Activated CD4-positive, alpha-beta T cell treated with anti-CD3 and anti-CD28 coated beads, Interleukin-2, amount 10 ng/mL, durations not matched to agents 7 days and 5 days (primary cell): ENCODE measurements around the gene KAT14. TPM values are rescaled to one million over a fixed set of nuclear protein-coding genes. Genes with fewer than 3 reads are reported as not detected.
"Not testable (repeated sequence)": the region's sequence is repeated elsewhere in the genome, so short reads cannot be mapped to it uniquely, and the experiment has no call there.

Source experiments
- CTCF ChIA-PET: fragments of 350-600 bp; sonication (Branson Sonifier 250); formaldehyde crosslinking; loops from one replicate; lab custom pipeline; 2021; ENCODE audit warnings: antibody characterized with exemption; lab: Charles Lee
- POLR2A ChIA-PET: fragments of 350-600 bp; sonication (Branson Sonifier 250); formaldehyde crosslinking; loops from one replicate; lab custom pipeline; 2021; ENCODE audit warnings: antibody characterized with exemption; lab: Charles Lee
- DNase-seq: peaks from one replicate; pipeline ENCODE4 v3.0.0-alpha.2; 2020
- H3K27ac Mint-ChIP-seq: one replicate; pipeline ENCODE4 v1.8.0; 2021; ENCODE audit warnings: mild to moderate bottlenecking, moderate library complexity, mixed read lengths
- H3K27me3 Mint-ChIP-seq: one replicate; pipeline ENCODE4 v1.8.0; 2021; ENCODE audit warnings: mixed read lengths
- H3K36me3 Mint-ChIP-seq: one replicate; pipeline ENCODE4 v1.8.0; 2021; ENCODE audit warnings: low read depth, mixed read lengths
- H3K4me1 Mint-ChIP-seq: one replicate; pipeline ENCODE4 v1.8.0; 2021; ENCODE audit warnings: mixed read lengths
- H3K4me3 Mint-ChIP-seq: one replicate; pipeline ENCODE4 v1.8.0; 2021; ENCODE audit warnings: mild to moderate bottlenecking, moderate library complexity, mixed read lengths
- H3K9me3 Mint-ChIP-seq: one replicate; pipeline ENCODE4 v1.8.0; 2021; ENCODE audit warnings: mixed read lengths
- total RNA-seq, 2 experiments: library from RNA; stranded (reverse); gene quantifications; one replicate each; pipeline ENCODE4 v1.2.3, GENCODE V29; 2021

Gene KAT14, protein sequence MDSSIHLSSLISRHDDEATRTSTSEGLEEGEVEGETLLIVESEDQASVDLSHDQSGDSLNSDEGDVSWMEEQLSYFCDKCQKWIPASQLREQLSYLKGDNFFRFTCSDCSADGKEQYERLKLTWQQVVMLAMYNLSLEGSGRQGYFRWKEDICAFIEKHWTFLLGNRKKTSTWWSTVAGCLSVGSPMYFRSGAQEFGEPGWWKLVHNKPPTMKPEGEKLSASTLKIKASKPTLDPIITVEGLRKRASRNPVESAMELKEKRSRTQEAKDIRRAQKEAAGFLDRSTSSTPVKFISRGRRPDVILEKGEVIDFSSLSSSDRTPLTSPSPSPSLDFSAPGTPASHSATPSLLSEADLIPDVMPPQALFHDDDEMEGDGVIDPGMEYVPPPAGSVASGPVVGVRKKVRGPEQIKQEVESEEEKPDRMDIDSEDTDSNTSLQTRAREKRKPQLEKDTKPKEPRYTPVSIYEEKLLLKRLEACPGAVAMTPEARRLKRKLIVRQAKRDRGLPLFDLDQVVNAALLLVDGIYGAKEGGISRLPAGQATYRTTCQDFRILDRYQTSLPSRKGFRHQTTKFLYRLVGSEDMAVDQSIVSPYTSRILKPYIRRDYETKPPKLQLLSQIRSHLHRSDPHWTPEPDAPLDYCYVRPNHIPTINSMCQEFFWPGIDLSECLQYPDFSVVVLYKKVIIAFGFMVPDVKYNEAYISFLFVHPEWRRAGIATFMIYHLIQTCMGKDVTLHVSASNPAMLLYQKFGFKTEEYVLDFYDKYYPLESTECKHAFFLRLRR
- 10 to 100 TPM; 19.3 to 20.2 TPM for total RNA-seq

DNA sequence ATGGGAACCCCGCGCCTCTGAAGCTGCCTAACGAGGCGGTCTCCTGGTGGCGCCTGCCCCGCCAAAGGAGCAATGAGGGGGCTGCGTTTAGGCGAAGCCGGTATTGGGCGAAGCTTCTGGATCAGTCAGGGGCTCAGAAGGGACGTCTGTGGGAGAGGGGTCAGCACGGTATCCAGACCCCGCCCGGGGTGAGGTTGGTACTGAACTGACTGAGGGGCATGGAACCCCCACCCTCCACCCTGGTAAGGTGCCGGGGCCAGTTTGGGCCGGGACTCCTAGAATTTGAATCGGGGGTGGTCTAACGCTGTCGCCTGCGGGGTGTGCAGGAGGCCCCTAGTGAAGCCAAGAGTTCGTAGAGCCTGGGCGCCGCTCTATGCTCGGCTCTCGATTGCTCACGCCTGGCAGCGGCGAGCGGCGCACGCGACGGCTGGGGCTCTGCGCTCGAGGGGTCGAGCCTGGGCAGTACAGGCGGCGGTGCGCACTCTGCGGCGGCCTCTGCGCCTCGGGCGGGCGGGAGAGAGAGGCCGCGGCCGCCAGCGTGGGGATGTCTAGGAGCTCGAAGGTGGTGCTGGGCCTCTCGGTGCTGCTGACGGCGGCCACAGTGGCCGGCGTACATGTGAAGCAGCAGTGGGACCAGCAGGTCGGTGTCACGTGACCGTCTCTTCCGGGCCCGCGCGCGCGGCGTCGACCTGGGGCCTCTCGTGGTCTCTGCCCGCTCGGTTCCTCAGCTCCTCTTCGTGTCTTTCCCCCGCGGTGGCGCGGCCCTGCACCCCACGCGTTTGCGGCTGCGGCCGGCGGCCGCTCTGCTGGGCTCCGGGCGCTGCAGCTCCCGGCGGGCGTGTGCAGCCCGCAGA, at the start of gene KAT14, which contains the start of gene PET117:
Gene KAT14 (plus strand): TSS at position 452 of the 854 bp plus-strand sequence. CDS start 4,798 bp downstream, outside the sequence.
Gene PET117 (plus strand): TSS at position 452 of the 854 bp plus-strand sequence. CDS start 93 bp downstream, at position 545.
- ChIA-PET CTCF (interaction anchor here (0.7 to 1.1 kb wide), 3 partner anchors 14 to 1411 kb away, joined by 3 read pairs; no protein-coding TSS in a partner anchor), POLR2A (no interaction called here)

DNA sequence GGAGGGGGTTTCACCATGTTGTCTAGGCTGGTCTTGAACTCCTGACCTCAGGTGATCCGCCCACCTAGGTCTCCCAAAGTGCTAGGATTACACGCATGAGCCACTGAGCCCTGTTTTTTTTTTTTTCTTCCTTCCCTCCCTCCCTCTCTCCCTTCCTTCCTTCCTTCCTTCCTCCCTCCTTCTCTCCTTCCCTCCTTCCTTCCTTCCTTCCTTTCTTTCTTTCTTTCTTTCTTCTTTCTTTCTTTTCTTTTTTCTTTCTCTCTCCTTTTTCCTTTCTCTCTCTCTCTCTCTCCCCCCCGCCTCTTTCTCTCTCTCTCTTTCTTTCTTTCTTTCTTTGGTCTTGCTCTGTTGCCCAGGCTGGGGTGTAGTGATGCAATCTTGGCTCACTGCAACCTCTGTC, 49.4 kb upstream of the KAT14 start:
- H3K27me3 Mint-ChIP-seq, DNase-seq, CTCF ChIA-PET, H3K4me1 Mint-ChIP-seq, H3K9me3 Mint-ChIP-seq, H3K4me3 Mint-ChIP-seq, POLR2A ChIA-PET, H3K36me3 Mint-ChIP-seq, H3K27ac Mint-ChIP-seq: not testable (repeated sequence)

More for the DNA sequence above, at the start of gene KAT14, which contains the start of gene PET117:
- Mint-ChIP-seq H3K36me3 (peaks cover 14% of the 10 kb centered on the region), H3K4me3 (peak within 1 kb of the TSS; percentile 84), H3K27ac (peak within 1 kb of the TSS; percentile 93), H3K27me3 (peaks cover 4% of the 10 kb centered on the region), H3K9me3 (no peaks in the 10 kb centered on the region), H3K4me1 (peaks cover 33% of the 10 kb centered on the region)
- peak; percentile 88 for DNase-seq

DNA sequence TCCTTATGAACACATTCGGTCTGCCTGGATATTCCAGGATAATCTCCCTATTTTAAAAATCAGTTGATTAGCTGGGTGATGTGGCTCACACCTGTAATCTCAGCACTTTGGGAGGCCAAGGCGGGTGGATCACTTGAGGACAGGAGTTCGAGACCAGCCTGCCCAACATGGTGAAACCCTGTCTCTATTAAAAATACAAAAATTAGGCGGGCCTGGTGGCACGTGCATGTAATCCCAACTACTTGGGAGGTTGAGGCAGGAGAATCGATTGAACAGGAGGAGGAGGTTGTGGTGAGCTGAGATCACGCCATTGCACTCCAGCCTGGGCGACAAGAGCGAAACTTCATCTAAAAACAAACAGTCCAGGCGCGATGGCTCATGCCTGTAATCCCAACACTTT, 48.8 kb upstream of the KAT14 start:
- H3K36me3 Mint-ChIP-seq, CTCF ChIA-PET, H3K27me3 Mint-ChIP-seq, H3K4me3 Mint-ChIP-seq, POLR2A ChIA-PET, H3K27ac Mint-ChIP-seq, H3K4me1 Mint-ChIP-seq, DNase-seq, H3K9me3 Mint-ChIP-seq: not testable (repeated sequence)

DNA sequence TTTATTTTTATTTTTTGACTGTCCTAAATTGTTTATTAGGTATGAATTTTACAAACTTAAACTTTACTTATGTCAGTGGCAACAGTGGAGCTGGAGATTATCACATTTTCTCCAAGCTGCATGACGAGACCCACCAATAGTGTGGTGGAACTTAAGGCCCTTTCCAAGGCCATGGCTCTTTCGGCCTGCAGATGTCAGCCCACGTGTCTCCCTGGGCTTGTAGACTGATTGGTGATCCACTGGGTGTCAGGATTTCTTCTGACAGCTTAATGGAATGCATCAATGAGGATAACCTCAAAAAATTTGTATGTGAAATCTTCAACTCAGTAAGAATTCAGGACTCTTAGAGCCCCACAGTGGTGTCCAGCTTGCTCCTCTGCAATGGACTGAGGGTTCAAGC, 47.6 kb upstream of the KAT14 start:
- Mint-ChIP-seq H3K27me3 (no peaks in the 10 kb centered on the region), H3K9me3 (no peaks in the 10 kb centered on the region), H3K27ac (no peak overlapping the region), H3K4me3 (no peak overlapping the region), H3K4me1 (no peaks in the 10 kb centered on the region), H3K36me3 (no peaks in the 10 kb centered on the region)
- no peak for DNase-seq
- CTCF ChIA-PET, result interaction anchor here (1.3 kb wide), 1 partner anchor 25 kb away, joined by 3 read pairs; no protein-coding TSS in a partner anchor
- POLR2A ChIA-PET, result no interaction called here

DNA sequence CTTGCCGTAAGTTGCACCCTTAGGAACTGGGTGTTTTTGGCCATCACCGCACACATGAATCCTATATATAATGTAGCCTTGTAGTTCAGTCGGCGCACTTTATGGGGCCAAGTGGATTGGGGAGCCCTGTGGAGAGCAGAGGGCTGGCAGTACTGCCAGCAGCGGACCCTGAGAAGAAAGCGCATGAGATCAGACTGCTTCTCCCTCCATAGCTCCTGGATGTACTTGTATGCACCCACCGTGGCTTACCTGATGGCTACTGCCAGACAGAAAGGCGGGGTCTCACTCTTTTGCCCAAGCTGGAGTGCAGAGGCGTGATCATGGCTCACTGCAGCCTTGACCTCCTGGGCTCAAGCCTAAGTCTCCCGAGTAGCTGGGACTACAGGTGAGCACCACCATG, 47.2 kb upstream of the KAT14 start:
- no peaks in the 10 kb centered on the region for H3K9me3 Mint-ChIP-seq
- ChIA-PET POLR2A (no interaction called here), CTCF (interaction anchor here (1.3 kb wide), 1 partner anchor 24 kb away, joined by 3 read pairs; no protein-coding TSS in a partner anchor)
- no peak for DNase-seq
- no peak overlapping the region for H3K4me3 Mint-ChIP-seq
- no peaks in the 10 kb centered on the region for H3K36me3 Mint-ChIP-seq
- H3K27ac Mint-ChIP-seq, result no peak overlapping the region
- no peaks in the 10 kb centered on the region for H3K27me3 Mint-ChIP-seq
- no peaks in the 10 kb centered on the region for H3K4me1 Mint-ChIP-seq

DNA sequence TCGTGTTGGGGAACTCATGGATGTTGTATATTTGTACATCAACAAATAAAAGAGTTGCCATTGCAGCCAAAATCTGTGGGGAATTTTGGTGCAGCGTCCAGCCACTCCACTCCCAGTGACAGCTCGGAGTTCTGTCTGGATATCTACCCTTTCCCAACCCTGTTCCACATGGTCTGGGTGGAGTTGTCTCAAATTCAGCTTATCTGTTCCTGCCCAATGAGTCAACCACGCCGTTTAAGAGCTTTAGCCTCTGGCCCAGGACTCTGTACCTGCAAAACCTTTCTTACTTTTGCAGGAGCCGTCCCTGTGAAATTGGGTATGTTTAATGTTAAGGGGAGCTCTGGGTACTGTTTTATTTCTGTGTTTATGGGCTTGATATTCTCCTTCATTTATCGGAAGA, 46.0 kb upstream of the KAT14 start:
- ChIA-PET CTCF (interaction anchor here (0.6 kb wide), 1 partner anchor 498 kb away, joined by 4 read pairs; no protein-coding TSS in a partner anchor), POLR2A (no interaction called here)
- Mint-ChIP-seq H3K27me3 (no peaks in the 10 kb centered on the region), H3K4me1 (no peaks in the 10 kb centered on the region), H3K4me3 (no peak overlapping the region), H3K27ac (no peak overlapping the region), H3K9me3 (no peaks in the 10 kb centered on the region), H3K36me3 (no peaks in the 10 kb centered on the region)
- no peak for DNase-seq

DNA sequence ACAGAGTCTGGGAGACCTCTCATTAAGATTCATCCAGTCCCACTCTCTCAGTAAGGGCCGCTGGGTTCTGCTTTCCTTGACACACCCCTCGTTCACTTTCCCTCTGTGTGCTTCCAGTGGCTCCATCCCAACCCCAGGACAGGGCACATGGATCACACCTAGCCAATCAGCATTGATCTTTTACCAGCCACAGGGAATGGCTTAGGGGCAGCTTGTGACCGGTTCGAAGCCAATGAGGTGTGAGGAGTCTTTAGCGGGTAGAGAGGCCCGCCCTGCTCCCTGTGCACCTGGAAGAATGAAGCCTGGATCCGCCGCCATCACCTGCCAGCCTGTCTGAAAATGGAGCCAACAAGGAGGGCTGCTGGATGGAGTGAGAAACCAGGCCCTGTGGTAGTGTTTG, 44.8 kb upstream of the KAT14 start:
- no peak for DNase-seq
- H3K27ac Mint-ChIP-seq, result no peak overlapping the region
- no peaks in the 10 kb centered on the region for H3K36me3 Mint-ChIP-seq
- H3K9me3 Mint-ChIP-seq, result no peaks in the 10 kb centered on the region
- H3K27me3 Mint-ChIP-seq, result no peaks in the 10 kb centered on the region
- ChIA-PET CTCF (no interaction called here), POLR2A (no interaction called here)
- no peak overlapping the region for H3K4me3 Mint-ChIP-seq
- H3K4me1 Mint-ChIP-seq, result no peaks in the 10 kb centered on the region

DNA sequence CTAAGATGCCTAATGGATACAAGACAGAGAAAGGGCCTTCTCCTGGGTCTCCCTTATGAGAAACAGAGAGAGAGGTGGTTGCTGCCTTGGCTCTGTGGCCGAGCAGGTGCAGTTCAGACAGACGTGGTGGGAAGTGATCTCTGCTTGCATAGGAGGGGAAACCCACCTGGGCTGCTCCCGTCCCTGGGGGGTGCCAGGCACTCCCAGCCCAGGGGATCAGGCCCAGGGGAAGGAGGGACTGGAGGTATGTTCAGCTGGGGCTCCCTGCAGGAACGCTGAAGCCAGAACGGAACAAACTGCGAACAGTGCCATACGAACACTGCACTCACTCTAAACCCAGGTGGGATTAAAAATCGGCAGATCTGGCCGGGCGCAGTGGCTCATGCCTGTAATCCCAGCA, 44.3 kb upstream of the KAT14 start:
- H3K9me3 Mint-ChIP-seq, result no peaks in the 10 kb centered on the region
- CTCF ChIA-PET, result no interaction called here
- DNase-seq, result no peak

DNA sequence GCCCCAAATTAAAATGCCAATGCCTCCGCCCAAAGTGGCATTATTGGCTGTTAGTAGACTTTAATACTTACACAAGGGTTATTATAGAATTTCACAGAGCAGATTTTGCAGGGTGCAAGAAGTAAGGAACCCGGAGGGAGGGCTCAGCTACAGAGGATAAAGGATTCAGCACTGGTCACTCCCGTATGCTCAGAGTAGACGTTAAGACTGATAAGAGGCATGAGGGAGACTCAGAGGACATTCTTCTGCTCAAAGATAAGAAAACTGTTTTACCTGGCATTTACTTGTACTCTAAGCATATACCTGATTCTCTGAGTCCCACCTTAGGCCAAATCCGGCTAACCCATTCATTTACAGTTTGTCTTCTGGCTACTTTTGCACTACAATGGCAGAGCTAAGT, 43.5 kb upstream of the KAT14 start:
- no peak for DNase-seq
- H3K9me3 Mint-ChIP-seq, result no peaks in the 10 kb centered on the region
- ChIA-PET POLR2A (no interaction called here), CTCF (no interaction called here)
- no peak overlapping the region for H3K27ac Mint-ChIP-seq
- no peaks in the 10 kb centered on the region for H3K27me3 Mint-ChIP-seq
- H3K36me3 Mint-ChIP-seq, result no peaks in the 10 kb centered on the region
- H3K4me1 Mint-ChIP-seq, result no peaks in the 10 kb centered on the region
- H3K4me3 Mint-ChIP-seq, result no peak overlapping the region

More for the DNA sequence above, 44.3 kb upstream of the KAT14 start:
- H3K27me3 Mint-ChIP-seq, result no peaks in the 10 kb centered on the region
- POLR2A ChIA-PET, result no interaction called here
- H3K4me3 Mint-ChIP-seq, result no peak overlapping the region
- H3K4me1 Mint-ChIP-seq, result no peaks in the 10 kb centered on the region
- H3K27ac Mint-ChIP-seq, result no peak overlapping the region
- no peaks in the 10 kb centered on the region for H3K36me3 Mint-ChIP-seq

DNA sequence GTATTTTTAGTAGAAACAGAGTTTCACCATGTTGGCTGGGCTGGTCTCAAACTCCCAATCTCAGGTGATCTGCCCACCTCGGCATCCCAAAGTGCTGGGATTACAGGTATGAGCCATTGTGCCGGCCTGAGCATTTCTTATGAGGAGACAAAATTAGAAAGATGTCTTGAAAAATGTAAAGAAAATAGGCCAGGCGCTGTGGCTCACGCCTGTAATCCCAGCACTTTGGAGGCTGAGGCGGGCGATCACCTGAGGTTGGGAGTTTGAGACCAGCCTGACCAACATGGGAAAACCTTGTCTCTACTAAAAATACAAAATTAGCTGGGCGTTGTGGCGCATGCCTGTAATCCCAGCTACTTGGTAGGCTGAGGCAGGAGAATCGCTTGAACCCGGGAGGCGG, 37.1 kb upstream of the KAT14 start:
- H3K4me1 Mint-ChIP-seq, CTCF ChIA-PET, H3K27ac Mint-ChIP-seq, H3K4me3 Mint-ChIP-seq, DNase-seq, POLR2A ChIA-PET, H3K36me3 Mint-ChIP-seq, H3K9me3 Mint-ChIP-seq: not testable (repeated sequence)
- H3K27me3 Mint-ChIP-seq, result peaks cover 11% of the 10 kb centered on the region

DNA sequence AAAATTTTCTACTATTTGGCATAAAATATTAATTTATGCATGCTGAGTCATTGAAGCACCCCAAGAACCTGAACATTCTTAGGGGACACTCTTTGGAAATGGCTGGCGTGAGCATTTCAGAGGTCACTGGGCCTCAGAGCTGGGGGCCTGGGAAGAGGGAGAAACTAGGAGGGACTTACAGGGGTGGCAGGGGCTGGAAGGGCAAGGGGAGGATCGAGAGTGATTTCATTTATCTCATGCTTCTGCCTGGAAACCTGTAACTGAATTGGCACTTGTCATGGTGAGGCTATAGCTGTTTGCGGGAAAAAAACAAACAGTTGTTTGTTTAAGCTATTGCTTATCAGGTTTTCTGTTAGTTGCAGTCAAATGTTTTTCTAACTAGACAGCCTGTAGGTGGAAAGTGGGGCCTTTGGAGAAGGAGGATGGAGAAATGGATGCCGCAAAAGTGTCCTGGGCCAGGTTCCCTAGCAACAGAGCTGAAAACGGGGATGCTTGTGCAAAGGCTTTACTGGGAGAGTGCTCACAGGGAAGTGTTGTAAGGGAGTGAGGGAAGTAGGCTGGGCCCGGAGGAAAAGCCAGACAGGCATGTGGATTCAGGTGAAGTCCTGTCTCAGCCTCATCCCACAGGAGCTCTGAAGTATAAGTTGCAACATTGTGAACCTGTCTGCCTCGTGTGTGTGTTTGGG, 36.4 kb upstream of the KAT14 start:
- POLR2A ChIA-PET, result no interaction called here
- H3K27me3 Mint-ChIP-seq, result peaks cover 16% of the 10 kb centered on the region
- H3K4me3 Mint-ChIP-seq, result no peak overlapping the region
- no peaks in the 10 kb centered on the region for H3K36me3 Mint-ChIP-seq
- no peak overlapping the region for H3K27ac Mint-ChIP-seq
- no peak for DNase-seq
- CTCF ChIA-PET, result no interaction called here
- H3K9me3 Mint-ChIP-seq, result no peaks in the 10 kb centered on the region
- no peaks in the 10 kb centered on the region for H3K4me1 Mint-ChIP-seq

DNA sequence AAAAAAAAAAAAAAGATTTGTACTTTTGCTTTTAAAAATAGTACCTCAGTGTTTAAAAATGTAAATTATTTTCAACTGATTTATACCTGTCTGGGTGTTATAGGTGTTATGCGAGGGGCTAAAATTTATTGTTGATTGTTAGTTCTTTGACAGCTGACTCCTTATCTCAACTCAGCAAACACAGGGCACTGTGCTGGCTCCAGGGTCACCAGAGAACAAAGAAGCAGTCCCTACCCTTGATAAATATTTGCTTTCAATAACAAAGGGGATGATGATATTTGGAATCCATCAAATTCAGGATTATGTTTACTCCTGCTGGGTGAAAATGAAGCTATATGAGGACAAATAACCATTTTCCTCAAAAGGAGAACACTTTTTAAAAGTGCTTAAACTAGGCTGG, 34.2 kb upstream of the KAT14 start:
- Mint-ChIP-seq H3K36me3 (no peaks in the 10 kb centered on the region), H3K9me3 (no peaks in the 10 kb centered on the region), H3K4me3 (no peak overlapping the region), H3K4me1 (no peaks in the 10 kb centered on the region), H3K27ac (no peak overlapping the region), H3K27me3 (peaks cover 21% of the 10 kb centered on the region)
- ChIA-PET CTCF (no interaction called here), POLR2A (no interaction called here)
- no peak for DNase-seq
